GM19467 (cell line): ENCODE results near the gene CES2.
A peak's percentile ranks its signal among the peaks of the same experiment; 100 is the strongest.
"Not testable (repeated sequence)": the region's sequence is repeated elsewhere in the genome, so short reads cannot be mapped to it uniquely, and the experiment has no call there.

Source experiments
- ATAC-seq: cut with Tn5 transposase; IDR thresholded peaks from one replicate; pipeline ENCODE4 v1.9.1; 2021; ENCODE audit warnings: mild to moderate bottlenecking, moderate library complexity; ENCODE audit not compliant: unreplicated experiment

Gene CES2

GRCh38 chr16:66934138-66934838, 1.0 kb upstream of the CES2 start, which contains the start of gene CIAO2B:
Gene CIAO2B (minus strand): TSS chr16:66934402. CDS start chr16:66934364, 38 bp downstream.
- peak; percentile 79 for ATAC-seq

GRCh38 chr16:66934839-66935313, 440 bp upstream of the CES2 start:
- ATAC-seq: not testable (repeated sequence)

- ATAC-seq: no peak
Observed at GRCh38 chr16:66936462-66936861, 1.1 kb downstream of the CES2 start.

GRCh38 chr16:66936889-66937554, 1.7 kb downstream of the CES2 start:
- no peak for ATAC-seq

DNA sequence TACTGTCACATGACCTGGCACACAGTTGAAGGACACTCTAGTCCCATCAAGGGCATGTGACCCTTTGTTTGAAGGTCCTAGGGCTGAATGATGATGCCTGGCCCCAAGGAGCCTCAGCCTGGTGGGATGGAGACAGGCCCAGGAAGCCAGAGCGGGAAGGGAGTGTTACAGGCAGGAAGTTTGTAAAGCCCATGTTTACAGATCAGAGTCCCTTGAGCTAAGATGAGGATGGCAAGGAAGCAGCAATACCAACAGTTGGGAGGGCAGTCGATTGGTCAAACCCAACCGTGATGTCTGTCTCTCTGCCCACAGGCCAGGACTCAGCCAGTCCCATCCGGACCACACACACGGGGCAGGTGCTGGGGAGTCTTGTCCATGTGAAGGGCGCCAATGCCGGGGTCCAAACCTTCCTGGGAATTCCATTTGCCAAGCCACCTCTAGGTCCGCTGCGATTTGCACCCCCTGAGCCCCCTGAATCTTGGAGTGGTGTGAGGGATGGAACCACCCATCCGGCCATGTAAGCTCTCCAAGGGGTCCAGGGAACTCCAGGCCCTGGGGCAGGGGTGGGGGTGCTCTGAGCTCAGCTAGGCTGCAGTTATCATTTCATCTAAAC, 2.5 kb downstream of the CES2 start:
- ATAC-seq: no peak

- ATAC-seq: no peak
Observed at GRCh38 chr16:66939366-66939765, 4.0 kb downstream of the CES2 start.

- no peak for ATAC-seq
Observed at GRCh38 chr16:66940236-66940635, 4.9 kb downstream of the CES2 start.

GRCh38 chr16:66942981-66943380, 7.7 kb downstream of the CES2 start:
- ATAC-seq: no peak

DNA sequence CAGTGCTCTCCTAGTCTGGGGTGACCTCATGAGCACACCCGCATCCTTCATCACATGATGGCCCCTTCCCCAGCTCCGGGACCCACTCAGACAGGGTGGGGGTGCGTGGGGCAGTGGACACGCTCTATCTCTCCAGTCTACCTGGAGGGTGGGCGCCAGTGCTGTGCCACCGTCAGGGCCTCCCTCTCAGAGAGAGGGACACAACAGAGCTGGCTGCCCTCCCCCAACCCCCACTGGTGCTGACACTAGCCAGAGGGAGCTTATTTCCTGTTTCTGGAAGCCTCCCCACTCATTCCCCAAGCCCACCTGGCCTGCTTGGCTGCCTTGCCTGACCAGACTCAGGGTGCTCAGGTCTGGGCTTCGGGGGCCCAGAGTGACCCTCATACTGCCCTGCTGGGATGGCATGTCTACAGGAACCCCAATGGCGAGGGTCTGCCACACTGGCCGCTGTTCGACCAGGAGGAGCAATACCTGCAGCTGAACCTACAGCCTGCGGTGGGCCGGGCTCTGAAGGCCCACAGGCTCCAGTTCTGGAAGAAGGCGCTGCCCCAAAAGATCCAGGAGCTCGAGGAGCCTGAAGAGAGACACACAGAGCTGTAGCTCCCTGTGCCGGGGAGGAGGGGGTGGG, 8.2 kb downstream of the CES2 start:
- no peak for ATAC-seq

- ATAC-seq: no peak
Observed at GRCh38 chr16:66944054-66944441, 8.7 kb downstream of the CES2 start.

- ATAC-seq: not testable (repeated sequence)
Observed at GRCh38 chr16:66944971-66945370, 9.7 kb downstream of the CES2 start.

DNA sequence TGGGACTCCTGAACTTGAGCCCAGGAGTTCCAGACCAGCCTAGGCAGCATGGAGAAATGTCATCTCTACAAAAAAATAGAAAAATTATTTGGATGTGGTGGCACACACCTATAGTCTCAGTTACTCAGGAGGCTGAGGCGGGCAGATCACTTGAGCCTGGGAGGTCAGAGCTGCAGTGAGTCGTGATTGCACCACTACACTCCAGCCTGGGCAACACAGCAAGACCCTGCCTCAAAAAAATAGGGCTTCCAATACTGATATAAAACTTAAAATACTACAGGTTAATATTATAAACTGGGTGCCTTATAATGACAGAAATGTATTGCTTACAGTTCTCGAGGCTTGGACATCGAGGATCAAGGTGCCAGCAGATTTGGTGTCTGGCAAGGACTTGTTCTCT, 10.6 kb downstream of the CES2 start:
- ATAC-seq: no peak

- ATAC-seq: no peak
Observed at GRCh38 chr16:66946541-66946940, 11.2 kb downstream of the CES2 start.

DNA sequence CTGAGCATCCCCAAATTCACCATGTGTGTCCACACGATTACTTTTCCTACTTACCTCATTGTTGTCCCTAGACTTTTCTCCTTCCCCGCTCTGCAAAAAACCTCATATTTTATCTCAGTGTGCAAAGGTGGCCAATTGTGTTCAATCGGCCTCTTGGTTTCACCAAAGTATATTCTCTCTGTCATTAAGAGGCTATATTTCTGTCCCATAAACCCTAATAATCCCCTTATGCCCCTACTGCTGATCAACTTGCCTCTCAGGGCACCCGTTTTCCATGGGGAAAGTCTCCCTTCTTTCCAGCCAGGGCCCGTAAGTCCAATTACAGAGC, 11.6 kb downstream of the CES2 start:
- ATAC-seq: no peak

- ATAC-seq: no peak
Observed at GRCh38 chr16:66947302-66948065, 12.2 kb downstream of the CES2 start.

DNA sequence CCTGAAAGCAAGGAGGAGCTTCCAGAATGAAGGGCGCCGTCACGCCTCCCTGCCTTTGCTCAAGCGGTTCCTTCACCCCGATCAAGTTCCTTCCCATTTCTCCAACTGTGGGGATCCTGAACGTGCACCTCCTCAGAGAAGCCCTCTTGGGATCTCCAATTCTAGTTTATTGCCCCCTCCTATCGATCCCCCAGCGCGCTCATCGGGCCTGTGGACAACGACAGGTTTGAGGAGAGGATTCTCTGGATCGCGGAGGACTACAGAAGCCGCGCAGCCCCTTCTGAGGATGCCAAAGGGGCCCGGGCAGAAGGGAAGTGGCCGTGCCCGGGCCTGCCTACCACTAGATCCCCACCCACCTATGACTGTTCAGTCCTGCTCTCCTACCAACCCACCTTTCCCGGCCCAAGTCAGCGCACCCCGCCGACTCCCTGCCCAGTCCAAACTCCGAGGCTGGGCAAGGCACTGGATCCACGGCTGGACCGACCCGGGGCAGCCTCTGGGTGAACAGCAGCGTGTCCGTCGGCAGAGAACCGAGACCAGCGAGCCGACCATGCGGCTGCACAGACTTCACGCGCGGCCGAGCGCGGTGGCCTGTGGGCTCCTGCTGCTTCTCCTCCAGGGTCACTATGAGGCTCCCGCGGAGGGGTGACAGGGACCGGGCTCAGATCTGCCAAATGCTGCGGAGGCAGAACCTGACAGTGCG, 13.0 kb downstream of the CES2 start:
- no peak for ATAC-seq

DNA sequence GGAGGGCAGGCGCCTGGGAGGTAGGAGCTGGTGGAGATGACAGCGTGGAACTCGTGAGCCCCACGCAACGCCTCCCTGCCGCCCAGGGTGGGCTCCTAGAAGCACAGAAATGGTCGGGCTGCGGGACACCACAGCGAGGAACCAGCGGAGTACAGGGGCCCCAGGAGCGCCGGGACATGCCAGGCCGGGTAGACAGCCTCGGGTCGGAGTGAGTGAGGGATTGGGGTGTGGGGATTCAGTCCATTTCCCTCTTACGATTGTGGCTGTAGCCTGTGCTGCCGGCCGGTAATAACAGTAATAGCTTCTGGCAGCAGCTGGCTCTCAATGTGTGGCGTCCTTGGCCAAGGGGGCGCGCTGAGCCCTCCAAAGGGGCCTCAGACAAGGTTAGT, 13.5 kb downstream of the CES2 start:
- ATAC-seq: no peak

GRCh38 chr16:66949472-66949871, 14.2 kb downstream of the CES2 start:
- no peak for ATAC-seq

- ATAC-seq: no peak
Observed at GRCh38 chr16:66950437-66950836, 15.1 kb downstream of the CES2 start.
